ENCODE data around the gene ARHGEF12.

ARHGEF12 gene

GRCh38 chr11:120339394-120339890 is 3.2 kb downstream of the ARHGEF12 start:
- no peak for DNase-seq (ENCODE audit: low read depth)

DNA sequence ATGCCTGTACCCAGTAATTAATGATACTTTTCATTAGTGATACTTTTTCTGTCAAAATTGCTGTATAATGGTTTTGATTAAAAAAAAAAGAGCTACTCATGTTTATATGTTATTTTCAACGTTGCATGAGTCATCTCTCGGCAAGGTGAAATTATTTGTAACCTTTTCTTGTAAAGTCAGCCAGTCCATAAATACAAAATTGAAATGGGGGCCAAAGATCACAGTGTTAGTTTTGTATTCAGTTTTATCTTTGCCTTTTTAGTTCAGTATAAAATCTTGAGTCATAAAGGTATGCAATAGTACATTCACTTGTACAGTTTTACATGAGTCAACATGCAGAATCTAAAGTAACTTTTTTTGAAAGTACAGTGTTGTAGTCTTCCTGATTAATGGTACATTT is 4.3 kb downstream of the ARHGEF12 start:
- no peak for DNase-seq (ENCODE audit: low read depth)

GRCh38 chr11:120342226-120342625 is 6.0 kb downstream of the ARHGEF12 start:
- no peak for DNase-seq (ENCODE audit: low read depth)

- no peak for DNase-seq (ENCODE audit: low read depth)
These were observed 6.5 kb downstream of the ARHGEF12 start for GRCh38 chr11:120342678-120343077.

- DNase-seq (ENCODE audit: low read depth) = no peak
These were observed 7.2 kb downstream of the ARHGEF12 start for GRCh38 chr11:120343429-120343828.

DNA sequence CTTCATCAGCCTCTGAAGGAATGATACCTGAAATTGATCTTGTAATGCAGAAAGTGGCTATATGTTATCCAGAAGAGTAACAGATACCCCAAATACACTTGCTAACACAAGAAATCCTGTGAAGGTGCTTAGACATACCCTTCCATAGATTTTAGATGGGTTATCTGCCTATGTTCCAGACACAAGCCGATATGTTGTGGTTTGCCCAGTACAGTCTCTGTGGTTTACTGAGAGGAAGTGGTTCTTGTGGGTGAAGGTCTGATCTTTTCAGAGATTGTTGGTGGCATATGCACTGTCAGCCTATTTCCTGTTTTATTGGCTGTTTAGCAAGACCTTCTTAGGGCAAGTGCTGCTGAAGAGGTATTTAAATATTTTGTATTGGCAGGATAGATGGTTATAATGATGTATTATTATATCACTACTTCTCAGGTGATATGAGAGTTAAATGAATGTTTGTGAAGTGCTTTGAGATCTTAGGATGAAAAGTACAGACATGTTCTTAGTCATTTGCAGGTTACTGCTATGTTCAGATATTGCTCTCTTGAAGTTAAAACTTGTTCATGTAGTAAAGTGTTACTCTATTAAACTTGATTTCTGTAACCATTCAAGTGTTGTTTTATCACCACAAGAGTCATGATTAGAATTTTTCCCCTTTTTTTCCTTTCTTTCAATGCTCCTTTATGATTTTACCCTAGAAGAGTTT is 8.2 kb downstream of the ARHGEF12 start:
- DNase-seq (ENCODE audit: low read depth) = no peak

- DNase-seq (ENCODE audit: low read depth) = no peak
These were observed 10.0 kb downstream of the ARHGEF12 start for GRCh38 chr11:120346233-120346632.

- DNase-seq (ENCODE audit: low read depth) = no peak
These were observed 14.4 kb downstream of the ARHGEF12 start for GRCh38 chr11:120350637-120351036.

DNA sequence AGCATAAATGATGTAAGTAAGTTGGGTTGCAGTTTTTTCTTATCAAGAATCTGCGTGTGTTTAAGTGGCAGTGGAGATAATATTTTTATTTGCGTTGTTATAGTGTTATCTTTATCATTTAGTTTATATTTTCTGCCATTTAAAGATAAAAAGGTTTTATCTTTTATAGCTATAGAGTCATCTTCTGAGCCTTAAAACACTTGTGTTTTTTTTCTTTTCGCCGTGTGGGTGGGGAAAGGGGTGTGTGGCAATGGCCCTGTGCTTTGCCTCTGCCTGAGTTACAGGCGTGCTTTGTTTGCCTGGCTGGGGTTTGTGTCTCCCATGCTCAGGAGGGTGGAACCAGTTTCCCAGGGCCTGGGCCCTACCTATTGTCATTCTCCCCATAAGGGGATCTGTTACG is 16.2 kb downstream of the ARHGEF12 start:
- no peak for DNase-seq (ENCODE audit: low read depth)

DNA sequence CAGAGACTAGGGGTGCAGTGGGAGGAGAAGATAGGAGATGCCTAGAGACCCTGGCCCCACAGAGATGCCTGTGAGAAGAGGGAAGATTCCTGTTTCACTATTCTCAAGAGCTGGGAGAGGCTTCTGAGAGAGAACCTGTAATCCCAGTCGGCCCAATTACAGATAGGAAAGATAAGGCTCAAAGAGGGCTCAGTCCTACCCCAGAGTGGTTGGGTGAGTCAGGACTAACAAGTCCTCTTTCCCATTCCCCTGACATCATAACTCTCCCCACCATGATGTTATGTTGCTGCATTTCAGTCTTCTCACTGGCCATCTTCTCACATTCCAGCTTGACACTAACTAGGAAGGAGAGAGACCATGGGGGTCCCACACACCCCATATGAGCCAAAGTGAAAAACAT is 17.9 kb downstream of the ARHGEF12 start:
- no peak for DNase-seq (ENCODE audit: low read depth)

- DNase-seq (ENCODE audit: low read depth) = no peak
These were observed 18.6 kb downstream of the ARHGEF12 start for GRCh38 chr11:120354779-120355178.

- DNase-seq (ENCODE audit: low read depth) = no peak
These were observed 21.4 kb downstream of the ARHGEF12 start for GRCh38 chr11:120357620-120358019.

- no peak for DNase-seq (ENCODE audit: low read depth)
These were observed 22.5 kb downstream of the ARHGEF12 start for GRCh38 chr11:120358729-120359128.

GRCh38 chr11:120363436-120363835 is 27.2 kb downstream of the ARHGEF12 start:
- DNase-seq (ENCODE audit: low read depth) = no peak

- DNase-seq (ENCODE audit: low read depth) = no peak
These were observed 29.3 kb downstream of the ARHGEF12 start for GRCh38 chr11:120365512-120365911.

DNA sequence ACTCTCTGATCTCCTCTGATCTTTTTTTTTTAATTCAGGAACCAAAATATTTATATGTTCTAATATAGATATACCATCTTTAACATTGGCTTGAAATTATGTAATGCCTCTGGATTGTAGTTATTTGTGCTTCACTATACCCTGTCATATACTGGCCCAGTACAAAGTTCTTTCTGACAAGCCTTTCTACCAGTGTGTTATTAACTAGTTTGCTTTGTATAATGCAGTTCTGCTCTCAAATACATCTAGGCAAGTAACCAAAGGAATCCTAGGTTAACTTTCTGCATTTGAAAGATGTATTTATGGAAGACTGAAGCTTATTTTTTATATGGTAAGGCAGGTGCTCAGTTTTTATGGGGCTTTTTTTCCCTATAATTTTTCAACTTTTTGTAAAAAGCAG is 36.1 kb downstream of the ARHGEF12 start:
- no peak for DNase-seq (ENCODE audit: low read depth)

GRCh38 chr11:120375076-120375475 is 38.9 kb downstream of the ARHGEF12 start:
- DNase-seq (ENCODE audit: low read depth) = no peak

DNA sequence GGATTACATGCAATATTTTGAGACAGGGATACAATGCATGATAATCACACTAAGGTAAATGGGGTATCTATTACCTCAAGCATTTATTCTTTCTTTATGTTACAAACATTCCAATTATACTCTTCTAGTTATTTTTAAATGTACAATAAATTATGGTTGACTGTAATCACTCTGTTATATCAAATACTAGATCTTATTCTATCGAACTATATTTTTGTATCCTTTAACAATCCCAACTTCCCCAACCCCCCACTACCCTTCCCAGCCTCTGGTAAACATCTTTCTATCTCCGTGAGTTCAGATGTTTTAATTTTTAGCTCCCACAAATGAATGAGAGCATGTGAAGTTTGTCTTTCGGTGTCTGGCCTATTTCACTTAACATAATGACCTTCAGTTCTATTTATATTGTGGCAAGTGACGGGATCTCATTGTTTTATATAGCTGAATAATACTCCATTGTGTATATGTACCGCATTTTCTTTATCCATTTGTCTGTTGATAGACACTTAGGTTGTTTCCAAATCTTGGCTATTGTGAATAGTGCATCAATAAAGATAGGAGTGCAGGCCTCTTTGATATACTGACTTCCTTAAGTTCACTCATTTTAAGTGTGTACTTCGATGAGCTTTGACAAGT is 40.5 kb downstream of the ARHGEF12 start:
- no peak for DNase-seq (ENCODE audit: low read depth)

DNA sequence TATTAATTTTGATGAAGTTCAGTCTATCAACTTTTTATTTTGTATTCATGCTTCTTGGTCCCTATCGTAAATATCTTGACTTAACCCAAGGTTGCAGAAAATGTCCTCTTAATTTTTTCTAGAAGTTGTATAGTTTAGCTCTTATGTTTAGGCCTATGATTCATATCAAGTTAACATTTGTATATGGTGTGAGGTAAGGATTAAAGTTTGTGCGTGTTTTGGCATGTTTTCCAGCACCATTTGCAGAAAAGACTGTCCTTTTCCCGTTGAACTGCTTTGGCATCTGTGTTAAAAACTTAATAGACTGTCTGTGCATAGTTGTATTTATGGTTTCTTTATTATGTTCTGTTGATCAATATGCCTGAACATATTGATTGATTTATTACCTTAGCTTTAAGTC is 42.3 kb downstream of the ARHGEF12 start:
- no peak for DNase-seq (ENCODE audit: low read depth)

GRCh38 chr11:120381401-120381800 is 45.2 kb downstream of the ARHGEF12 start:
- DNase-seq (ENCODE audit: low read depth) = no peak

GRCh38 chr11:120383518-120384155 is 47.4 kb downstream of the ARHGEF12 start:
- DNase-seq (ENCODE audit: low read depth) = no peak

DNA sequence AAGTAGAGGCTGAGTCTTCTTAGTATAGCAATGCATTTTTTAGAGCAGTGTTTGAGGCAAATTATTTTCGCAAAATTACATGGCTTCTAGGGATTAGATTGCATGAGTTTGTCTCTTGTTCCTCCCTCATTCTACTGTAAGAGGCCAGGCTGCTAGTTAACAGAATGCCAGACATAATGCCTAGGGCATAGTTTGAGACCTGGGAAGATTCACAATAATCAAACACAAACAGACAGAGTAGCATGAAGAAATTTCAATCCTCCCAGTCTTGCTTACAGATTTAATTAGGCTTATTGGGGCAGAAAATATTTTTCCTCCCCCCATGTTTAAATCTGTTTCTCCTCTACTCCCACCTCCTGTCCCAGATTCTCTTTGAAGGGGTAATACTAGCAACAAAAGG is 48.3 kb downstream of the ARHGEF12 start:
- DNase-seq (ENCODE audit: low read depth) = no peak

- DNase-seq (ENCODE audit: low read depth) = no peak
These were observed 48.9 kb downstream of the ARHGEF12 start for GRCh38 chr11:120385110-120385509.
